Measurements from ENCODE around the gene CACNB3. TPM values are rescaled to one million over a fixed set of nuclear protein-coding genes. Genes with fewer than 3 reads are reported as not detected.

Gene CACNB3
- total RNA-seq, 2 donors from 2014 or later: 40.6 to 59.9 TPM

- Mint-ChIP-seq H3K4me3 (no peak overlapping the region), H3K9me3 (no peaks in the 10 kb centered on the region), H3K27ac (no peak overlapping the region), H3K4me1 (peaks cover 29% of the 10 kb centered on the region), H3K27me3 (ENCODE audit: insufficient read depth) (peaks cover 54% of the 10 kb centered on the region), H3K36me3 (ENCODE audit: low read depth) (no peaks in the 10 kb centered on the region)
- Histone ChIP-seq H3K4me3 (ENCODE audit: low read length) (no peak overlapping the region), H3K36me3 (ENCODE audit: control insufficient read depth, insufficient read depth, low read length) (no peaks in the 10 kb centered on the region), H3K27ac (ENCODE audit: low read depth, low read length) (no peak overlapping the region), H3K9me3 (ENCODE audit: control insufficient read depth, low read length) (no peaks in the 10 kb centered on the region), H3K4me1 (ENCODE audit: control insufficient read depth, insufficient read depth, low read length) (peaks cover 12% of the 10 kb centered on the region), H3K9ac (ENCODE audit: extremely low read depth, low read length, poor library complexity, severe bottlenecking) (no peak overlapping the region), H3K27me3 (ENCODE audit: control insufficient read depth, insufficient read depth, low read length, poor library complexity, severe bottlenecking) (no peaks in the 10 kb centered on the region)
- peak; percentile 50 for DNase-seq
- TF ChIP-seq CTCF (conservative IDR thresholded peaks at IDR 0.05): no peak
- WGBS, 2 experiments (ENCODE audit: insufficient coverage in 1 of 2, insufficient read length in 1 of 2): 69 to 79% methylated on average over 2 of the region's 2 CpGs
Observed at GRCh38 chr12:48812389-48812788, 5.9 kb upstream of the CACNB3 start.

- Histone ChIP-seq H3K4me3 (ENCODE audit: low read length) (peak overlapping the region; percentile 93), H3K9me3 (ENCODE audit: control insufficient read depth, low read length) (no peaks in the 10 kb centered on the region), H3K36me3 (ENCODE audit: control insufficient read depth, insufficient read depth, low read length) (no peaks in the 10 kb centered on the region), H3K27ac (ENCODE audit: low read depth, low read length) (no peak overlapping the region), H3K4me1 (ENCODE audit: control insufficient read depth, insufficient read depth, low read length) (peaks cover 12% of the 10 kb centered on the region), H3K27me3 (ENCODE audit: control insufficient read depth, insufficient read depth, low read length, poor library complexity, severe bottlenecking) (no peaks in the 10 kb centered on the region), H3K9ac (ENCODE audit: extremely low read depth, low read length, poor library complexity, severe bottlenecking) (peak overlapping the region; percentile 42)
- WGBS, 2 experiments (ENCODE audit: insufficient coverage in 1 of 2, insufficient read length in 1 of 2): 0 to 8% methylated on average over 3 to 16 of the region's 18 CpGs
- peak overlapping the region; percentile 77 for H3K4me3 Mint-ChIP-seq
- no peak for TF ChIP-seq CTCF (conservative IDR thresholded peaks at IDR 0.05)
- no peaks in the 10 kb centered on the region for H3K36me3 Mint-ChIP-seq (ENCODE audit: low read depth)
- peaks cover 63% of the 10 kb centered on the region for H3K27me3 Mint-ChIP-seq (ENCODE audit: insufficient read depth)
- peak; percentile 88 for DNase-seq
- H3K27ac Mint-ChIP-seq: peak overlapping the region; percentile 61
- H3K4me1 Mint-ChIP-seq: peaks cover 29% of the 10 kb centered on the region
- H3K9me3 Mint-ChIP-seq: no peaks in the 10 kb centered on the region
Observed at GRCh38 chr12:48813465-48814261, 4.6 kb upstream of the CACNB3 start.

GRCh38 chr12:48814262-48815125 lies 3.8 kb upstream of the CACNB3 start:
- H3K36me3 Mint-ChIP-seq (ENCODE audit: low read depth): no peaks in the 10 kb centered on the region
- peak overlapping the region; percentile 35 for H3K27ac ChIP-seq (ENCODE audit: low read depth, low read length)
- 1 to 2% methylated on average over 13 to 70 of the region's 70 CpGs for WGBS, 2 experiments (ENCODE audit: insufficient coverage in 1 of 2, insufficient read length in 1 of 2)
- peak overlapping the region; percentile 77 for H3K4me3 Mint-ChIP-seq
- H3K9me3 ChIP-seq (ENCODE audit: control insufficient read depth, low read length): no peaks in the 10 kb centered on the region
- H3K27me3 ChIP-seq (ENCODE audit: control insufficient read depth, insufficient read depth, low read length, poor library complexity, severe bottlenecking): no peaks in the 10 kb centered on the region
- H3K36me3 ChIP-seq (ENCODE audit: control insufficient read depth, insufficient read depth, low read length): no peaks in the 10 kb centered on the region
- peak overlapping the region; percentile 93 for H3K4me3 ChIP-seq (ENCODE audit: low read length)
- peak overlapping the region; percentile 50 for H3K9ac ChIP-seq (ENCODE audit: extremely low read depth, low read length, poor library complexity, severe bottlenecking)
- TF ChIP-seq CTCF (conservative IDR thresholded peaks at IDR 0.05): peak; percentile 100
- peaks cover 71% of the 10 kb centered on the region for H3K27me3 Mint-ChIP-seq (ENCODE audit: insufficient read depth)
- H3K4me1 Mint-ChIP-seq: peaks cover 35% of the 10 kb centered on the region
- H3K9me3 Mint-ChIP-seq: no peaks in the 10 kb centered on the region
- peak; percentile 96 for DNase-seq
- H3K27ac Mint-ChIP-seq: peak overlapping the region; percentile 61
- H3K4me1 ChIP-seq (ENCODE audit: control insufficient read depth, insufficient read depth, low read length): peaks cover 12% of the 10 kb centered on the region
